Body of pancreas (tissue), 4 donors: ENCODE measurements around the gene HOXA3. TPM values are rescaled to one million over a fixed set of nuclear protein-coding genes. Genes with fewer than 3 reads are reported as not detected.

Source experiments
- ATAC-seq: fragments of 150-250 bp; one replicate; pipeline ENCODE4 v1.9.1; 2016
- DNase-seq, 4 donors: peaks; one replicate each; pipeline ENCODE4 v3.0.0-alpha.2; 2019
- H3K27ac ChIP-seq, 4 donors: fragments of 200-600 bp; sonication (generic); 1 replicate in 3 of 4; 2 replicates in 1 of 4; pipeline versions ENCODE4 v1.5.1 to v1.6.1; 2016 to 2019; ENCODE audit warnings: mild to moderate bottlenecking in 1 of 4, mixed read lengths in 1 of 4, moderate library complexity in 1 of 4
- H3K27me3 ChIP-seq, 2 donors: fragments of 200-600 bp; sonication (generic); one replicate each; pipeline ENCODE4 v1.6.0; 2016; ENCODE audit warnings: mild to moderate bottlenecking in 1 of 2
- H3K36me3 ChIP-seq, 2 donors: fragments of 200-600 bp; sonication (generic); replicated peaks in 1 of 2; 2 replicates each; pipeline ENCODE4 v1.5.1; 2016; ENCODE audit warnings: low read depth in 2 of 2; ENCODE audit not compliant: insufficient read depth in 1 of 2
- H3K4me1 ChIP-seq: fragments of 200-600 bp; sonication (generic); one replicate; pipeline ENCODE4 v1.6.0; 2016
- H3K4me3 ChIP-seq, 2 donors: fragments of 200-600 bp; sonication (generic); 1 replicate in 1 of 2; 2 replicates in 1 of 2; pipeline ENCODE4 v1.5.1; 2016 to 2019
- H3K9me3 ChIP-seq, 3 donors: fragments of 200-600 bp; sonication (generic); 1 replicate in 2 of 3; 2 replicates in 1 of 3; pipeline ENCODE4 v1.5.1; 2016
- CTCF ChIP-seq, 7 experiments: fragments of 450-650 bp in 4 of 7; fragments of 200-600 bp in 3 of 7; sonication (generic) in 3 of 7; IDR thresholded peaks; one replicate each; pipeline ENCODE4 v1.5.1; 2016 to 2019; ENCODE audit warnings: antibody characterized with exemption in 7 of 7
- POLR2A ChIP-seq, 3 donors: fragments of 450-650 bp; IDR thresholded peaks; one replicate each; pipeline ENCODE4 v1.6.1; 2016; ENCODE audit warnings: antibody characterized with exemption in 3 of 3, mild to moderate bottlenecking in 2 of 3
- WGBS, 2 donors: methylation state at CpG; one replicate each; pipeline ENCODE4 v1.1.5; 2017; 5-methylcytosine and 5-hydroxymethylcytosine counted together
- intact Hi-C: fragments of 100-400 bp; cut with DNase I; formaldehyde crosslinking; loops from one replicate; pipeline ENCODE4 v1.15.1; 2023
- total RNA-seq, 2 donors: library from RNA; depleted of rRNA; stranded (reverse); fragments of >200 nt; gene quantifications; one replicate each; pipeline ENCODE4 v1.1.0, GENCODE V29; 2016

The HOXA3 gene
- total RNA-seq, 2 donors from 2014 or later, result 1.6 TPM; not detected in 1

GRCh38 chr7:27179030-27179429, 26.6 kb upstream of the HOXA3 start:
- no peak for ATAC-seq
- Histone ChIP-seq H3K4me3 (no peak overlapping the region), H3K36me3 (no peaks in the 10 kb centered on the region), H3K9me3 (no peaks in the 10 kb centered on the region), H3K27me3 (peaks cover 2 to 81% of the 10 kb centered on the region in 2 donors), H3K4me1 (peaks cover 30% of the 10 kb centered on the region), H3K27ac (no peak overlapping the region)
- intact Hi-C loops, result no loop called here
- WGBS, 2 donors, result 22 to 27% methylated on average over 14 of the region's 14 CpGs
- DNase-seq, result peak in 2 of 4 donors; percentile 0 to 4
- TF ChIP-seq POLR2A (IDR thresholded peaks at IDR 0.05) (no peak), CTCF (IDR thresholded peaks at IDR 0.05) (no peak)

- Histone ChIP-seq H3K27ac (no peak overlapping the region), H3K9me3 (no peaks in the 10 kb centered on the region), H3K27me3 (peaks cover 4 to 81% of the 10 kb centered on the region in 2 donors), H3K36me3 (no peaks in the 10 kb centered on the region), H3K4me1 (peaks cover 30% of the 10 kb centered on the region), H3K4me3 (no peak overlapping the region)
- TF ChIP-seq CTCF (IDR thresholded peaks at IDR 0.05), result no peak
- TF ChIP-seq POLR2A (IDR thresholded peaks at IDR 0.05), result no peak
- 63 to 65% methylated on average over 6 of the region's 6 CpGs for WGBS, 2 donors
- no peak for DNase-seq
- intact Hi-C loops, result no loop called here
- no peak for ATAC-seq
These were observed 26.0 kb upstream of the HOXA3 start for GRCh38 chr7:27178366-27178765.

- H3K9me3 ChIP-seq, result no peaks in the 10 kb centered on the region
- 68 to 74% methylated on average over 5 of the region's 5 CpGs for WGBS, 2 donors
- H3K27ac ChIP-seq, result no peak overlapping the region
- H3K4me3 ChIP-seq, result no peak overlapping the region
- no peaks in the 10 kb centered on the region for H3K36me3 ChIP-seq
- intact Hi-C loops, result no loop called here
- no peak for DNase-seq
- H3K4me1 ChIP-seq, result peaks cover 30% of the 10 kb centered on the region
- no peak for ATAC-seq
- no peak for TF ChIP-seq POLR2A (IDR thresholded peaks at IDR 0.05)
- H3K27me3 ChIP-seq, result peaks cover 5 to 81% of the 10 kb centered on the region in 2 donors
These were observed 25.5 kb upstream of the HOXA3 start for GRCh38 chr7:27177795-27178320.

- Histone ChIP-seq H3K9me3 (no peaks in the 10 kb centered on the region), H3K27me3 (peaks cover 5 to 81% of the 10 kb centered on the region in 2 donors), H3K27ac (no peak overlapping the region), H3K36me3 (no peaks in the 10 kb centered on the region), H3K4me3 (no peak overlapping the region), H3K4me1 (peaks cover 35% of the 10 kb centered on the region)
- 47 to 71% methylated on average over 19 to 22 of the region's 22 CpGs for WGBS, 2 donors
- DNase-seq (peak in 2 of 4 donors; percentile 6 to 8), ATAC-seq (no peak)
- TF ChIP-seq CTCF (IDR thresholded peaks at IDR 0.05), result no peak
- intact Hi-C loops, result no loop called here
These were observed 24.8 kb upstream of the HOXA3 start for GRCh38 chr7:27176962-27177794.

GRCh38 chr7:27176524-27176845, 24.1 kb upstream of the HOXA3 start:
- WGBS, 2 donors, result 49 to 65% methylated on average over 2 to 3 of the region's 3 CpGs
- intact Hi-C loops, result no loop called here

More at GRCh38 chr7:27176524-27176845, 24.1 kb upstream of the HOXA3 start:
- H3K36me3 ChIP-seq, result no peaks in the 10 kb centered on the region
- H3K27me3 ChIP-seq, result peaks cover 5 to 83% of the 10 kb centered on the region in 2 donors
- no peak for DNase-seq
- no peak for TF ChIP-seq CTCF (IDR thresholded peaks at IDR 0.05)
- no peak for TF ChIP-seq POLR2A (IDR thresholded peaks at IDR 0.05)
- no peak overlapping the region for H3K27ac ChIP-seq
- H3K9me3 ChIP-seq, result no peaks in the 10 kb centered on the region
- H3K4me3 ChIP-seq, result no peak overlapping the region
- no peak for ATAC-seq
- peaks cover 35% of the 10 kb centered on the region for H3K4me1 ChIP-seq
